H1 (cell line): ENCODE measurements around the gene ENKUR. TPM values are rescaled to one million over a fixed set of nuclear protein-coding genes. Genes with fewer than 3 reads are reported as not detected.
A peak's percentile ranks its signal among the peaks of the same experiment; 100 is the strongest.

Experiments used
- CTCF ChIA-PET: fragments of 300-600 bp; sonication (Branson Sonifier 250); formaldehyde crosslinking; loops from one replicate; lab custom pipeline; 2021; ENCODE audit not compliant: partially characterized antibody; lab: Charles Lee
- POLR2A ChIA-PET: fragments of 300-600 bp; sonication (Branson Sonifier 250); formaldehyde crosslinking; loops from one replicate; lab custom pipeline; 2021; ENCODE audit warnings: inconsistent platforms; ENCODE audit not compliant: partially characterized antibody; lab: Charles Lee
- DNase-seq, 2 experiments: peaks; one replicate each; pipeline versions ENCODE4 v3.0.0 to v3.0.0-alpha.2; 2010 to 2022; ENCODE audit warnings: low spot score in 2 of 2, low read depth in 1 of 2, mixed read lengths in 1 of 2
- FAIRE-seq: peaks from 2 replicates; lab custom pipeline; 2011; peaks lifted over from hg19 to GRCh38; lab: Jason Lieb, UNC
- H2AFZ ChIP-seq: 2 replicates; pipeline ENCODE4 v1.8.1; 2012; ENCODE audit warnings: low read length, inconsistent platforms
- H2AK5ac ChIP-seq: 2 replicates; pipeline ENCODE4 v1.6.1; 2013; ENCODE audit warnings: low read depth, low read length
- H2BK120ac ChIP-seq: replicated peaks from 2 replicates; pipeline ENCODE3; 2013; ENCODE audit warnings: low read depth, low read length, inconsistent platforms
- H2BK12ac ChIP-seq: 2 replicates; pipeline ENCODE4 v1.6.1; 2013; ENCODE audit warnings: low read depth, low read length
- H2BK15ac ChIP-seq: 2 replicates; pipeline ENCODE4 v1.6.1; 2013; ENCODE audit warnings: low read length
- H2BK20ac ChIP-seq: 2 replicates; pipeline ENCODE4 v1.6.1; 2013; ENCODE audit warnings: low read length
- H2BK5ac ChIP-seq: 2 replicates; pipeline ENCODE4 v1.6.1; 2013; ENCODE audit warnings: low read depth, low read length
- H3K14ac ChIP-seq: 2 replicates; pipeline ENCODE4 v1.6.1; 2013; ENCODE audit warnings: inconsistent platforms; ENCODE audit not compliant: insufficient read length
- H3K18ac ChIP-seq: 2 replicates; pipeline ENCODE4 v1.6.1; 2013; ENCODE audit warnings: low read length; ENCODE audit errors: extremely low read depth
- H3K23ac ChIP-seq: 2 replicates; pipeline ENCODE4 v1.6.1; 2013; ENCODE audit warnings: inconsistent platforms; ENCODE audit not compliant: insufficient read length
- H3K23me2 ChIP-seq: 2 replicates; pipeline ENCODE4 v1.6.1; 2013; ENCODE audit warnings: low read depth, low read length
- H3K27ac ChIP-seq: 2 replicates; pipeline ENCODE4 v1.6.1; 2011; ENCODE audit warnings: low read depth, low read length, inconsistent platforms
- H3K27me3 ChIP-seq, 4 experiments: replicated peaks in 1 of 4; 1 replicate in 1 of 4; 2 replicates in 3 of 4; pipeline versions ENCODE4 v1.6.1 to v1.8.1; 2011 to 2013; ENCODE audit warnings: low read length in 3 of 4, mild to moderate bottlenecking in 3 of 4, inconsistent platforms in 2 of 4, mixed read lengths in 2 of 4, moderate library complexity in 1 of 4; ENCODE audit not compliant: control insufficient read depth in 3 of 4, insufficient read depth in 3 of 4; ENCODE audit errors: extremely low read depth in 1 of 4
- H3K36me3 ChIP-seq, 4 experiments: 2 replicates each; pipeline versions ENCODE4 v1.6.1 to v1.8.1; 2011 to 2013; ENCODE audit warnings: mild to moderate bottlenecking in 4 of 4, low read length in 3 of 4, moderate library complexity in 2 of 4, control low read depth in 1 of 4, inconsistent platforms in 1 of 4; ENCODE audit not compliant: insufficient read depth in 4 of 4, control insufficient read depth in 2 of 4
- H3K4ac ChIP-seq: replicated peaks from 2 replicates; pipeline ENCODE3; 2013; ENCODE audit warnings: low read length, low read depth, mixed read lengths, inconsistent platforms; ENCODE audit not compliant: insufficient read length
- H3K4me1 ChIP-seq, 4 experiments: replicated peaks in 1 of 4; 1 replicate in 1 of 4; 2 replicates in 3 of 4; pipeline versions ENCODE4 v1.6.1 to v1.8.1; 2011 to 2013; ENCODE audit warnings: low read length in 3 of 4, inconsistent platforms in 2 of 4, mixed read lengths in 1 of 4; ENCODE audit not compliant: insufficient read depth in 4 of 4, control insufficient read depth in 3 of 4
- H3K4me2 ChIP-seq, 2 experiments: 2 replicates each; pipeline versions ENCODE4 v1.6.1 to v1.8.1; 2011 to 2013; ENCODE audit warnings: low read depth in 2 of 2, low read length in 2 of 2, control low read depth in 1 of 2, inconsistent platforms in 1 of 2, mild to moderate bottlenecking in 1 of 2; ENCODE audit not compliant: insufficient read depth in 1 of 2
- H3K4me3 ChIP-seq, 4 experiments: fragments of 200-600, 300-600 bp in 1 of 4; sonication (generic), shearing (Covaris generic), sonication (Bioruptor Twin) in 1 of 4; 2 replicates each; pipeline versions ENCODE4 v1.5.1 to v1.8.1; 2011 to 2016; ENCODE audit warnings: low read length in 4 of 4, low read depth in 3 of 4, control low read depth in 2 of 4, inconsistent platforms in 2 of 4, mild to moderate bottlenecking in 2 of 4, mixed read lengths in 1 of 4, moderate library complexity in 1 of 4; ENCODE audit not compliant: insufficient read depth in 2 of 4; ENCODE audit errors: extremely low read depth in 1 of 4
- H3K56ac ChIP-seq: replicated peaks from 2 replicates; pipeline ENCODE3; 2013; ENCODE audit warnings: low read depth, mild to moderate bottlenecking, mixed read lengths, low read length, inconsistent platforms; ENCODE audit not compliant: insufficient read length
- H3K79me1 ChIP-seq: 2 replicates; pipeline ENCODE4 v1.6.1; 2013; ENCODE audit warnings: low read depth, low read length, control low read depth
- H3K79me2 ChIP-seq, 2 experiments: 2 replicates each; pipeline versions ENCODE4 v1.6.1 to v1.8.1; 2012 to 2013; ENCODE audit warnings: low read length in 2 of 2, mild to moderate bottlenecking in 2 of 2, inconsistent platforms in 1 of 2; ENCODE audit not compliant: insufficient read depth in 2 of 2, control insufficient read depth in 1 of 2
- H3K9ac ChIP-seq, 4 experiments: replicated peaks in 1 of 4; 1 replicate in 1 of 4; 2 replicates in 3 of 4; pipeline versions ENCODE4 v1.6.1 to v1.8.1; 2011 to 2013; ENCODE audit warnings: low read depth in 3 of 4, low read length in 3 of 4, control low read depth in 2 of 4, mild to moderate bottlenecking in 2 of 4, moderate library complexity in 2 of 4, inconsistent platforms in 1 of 4; ENCODE audit errors: extremely low read depth in 1 of 4
- H3K9me3 ChIP-seq, 2 experiments: 2 replicates each; pipeline versions ENCODE4 v1.6.1 to v1.8.1; 2012 to 2013; ENCODE audit warnings: mild to moderate bottlenecking in 2 of 2, moderate library complexity in 2 of 2, control low read depth in 1 of 2, inconsistent platforms in 1 of 2, low read depth in 1 of 2, low read length in 1 of 2, mixed read lengths in 1 of 2; ENCODE audit not compliant: insufficient read depth in 2 of 2
- H4K20me1 ChIP-seq, 2 experiments: replicated peaks in 1 of 2; 2 replicates each; pipeline versions ENCODE3 to v1.8.1; 2011 to 2013; ENCODE audit warnings: inconsistent platforms in 2 of 2, low read length in 2 of 2, mild to moderate bottlenecking in 1 of 2; ENCODE audit not compliant: insufficient read depth in 2 of 2, control insufficient read depth in 1 of 2
- H4K5ac ChIP-seq: 2 replicates; pipeline ENCODE4 v1.6.1; 2013; ENCODE audit warnings: low read length, low read depth, mixed read lengths, inconsistent platforms; ENCODE audit not compliant: insufficient read length
- H4K8ac ChIP-seq: 2 replicates; pipeline ENCODE4 v1.8.0; 2013; ENCODE audit warnings: mild to moderate bottlenecking, moderate library complexity, low read length, inconsistent platforms; ENCODE audit not compliant: insufficient read depth; ENCODE audit errors: extremely low read depth
- H4K91ac ChIP-seq: replicated peaks from 2 replicates; pipeline ENCODE3; 2013; ENCODE audit warnings: low read length, mixed read lengths, inconsistent platforms; ENCODE audit not compliant: insufficient read length
- ASH2L ChIP-seq: fragments of 200-600, 300-600 bp; sonication (generic); IDR thresholded peaks from one replicate; pipeline ENCODE4 v1.7.1; 2017; ENCODE audit warnings: low read length
- E2F6 ChIP-seq: IDR thresholded peaks from 2 replicates; pipeline ENCODE4 v1.6.1; 2012; ENCODE audit warnings: inconsistent platforms
- GTF2F1 ChIP-seq: IDR thresholded peaks from 2 replicates; pipeline ENCODE4 v1.6.1; 2012; ENCODE audit warnings: low read depth, low read length, improper control_type of control experiment, borderline replicate concordance
- KDM4A ChIP-seq: IDR thresholded peaks from one replicate; pipeline ENCODE4 v1.7.1; 2012; ENCODE audit warnings: low read depth, mild to moderate bottlenecking, moderate library complexity, low read length, inconsistent platforms; ENCODE audit not compliant: severe bottlenecking
- MAX ChIP-seq: IDR thresholded peaks from 2 replicates; pipeline ENCODE4 v1.6.1; 2012; ENCODE audit warnings: inconsistent platforms
- PHF8 ChIP-seq: fragments of 200-600 bp; sonication (generic); conservative IDR thresholded peaks from 2 replicates; pipeline ENCODE4 v1.7.1; 2012; ENCODE audit warnings: low read depth, mild to moderate bottlenecking, inconsistent platforms, low read length, moderate library complexity
- POLR2A ChIP-seq, 2 experiments: IDR thresholded peaks; 1 replicate in 1 of 2; 2 replicates in 1 of 2; pipeline ENCODE4 v1.6.1; 2011; ENCODE audit warnings: low read depth in 2 of 2, low read length in 2 of 2, mild to moderate bottlenecking in 2 of 2; ENCODE audit errors: control extremely low read depth in 1 of 2
- POLR2AphosphoS5 ChIP-seq: IDR thresholded peaks from 2 replicates; pipeline ENCODE4 v1.6.1; 2011; ENCODE audit warnings: low read depth, low read length
- TBP ChIP-seq: IDR thresholded peaks from 2 replicates; pipeline ENCODE4 v1.6.1; 2011; ENCODE audit warnings: low read depth, low read length, improper control_type of control experiment
- TCF12 ChIP-seq: IDR thresholded peaks from 2 replicates; pipeline ENCODE4 v1.6.1; 2011; ENCODE audit warnings: low read depth, mild to moderate bottlenecking, low read length
- YY1 ChIP-seq: IDR thresholded peaks from 2 replicates; pipeline ENCODE4 v1.6.1; 2011; ENCODE audit warnings: low read depth, mild to moderate bottlenecking, low read length
- ZNF274 ChIP-seq: IDR thresholded peaks from 2 replicates; pipeline ENCODE4 v1.7.0; 2012; ENCODE audit warnings: low read length, borderline replicate concordance; ENCODE audit errors: extremely low read depth
- WGBS, 2 experiments: shearing (Covaris generic) in 1 of 2; methylation state at CpG; one replicate each; pipeline versions ENCODE4 v1.1.6 to v1.1.7; 2013 to 2015; ENCODE audit warnings: low lambda C conversion rate in 2 of 2, mixed read lengths in 2 of 2, inconsistent platforms in 1 of 2, low coverage in 1 of 2, missing lambda C conversion rate in 1 of 2; ENCODE audit not compliant: insufficient replicate concordance in 2 of 2, insufficient coverage in 1 of 2, insufficient read length in 1 of 2; ENCODE audit errors: extremely low coverage in 1 of 2, missing lambda C conversion rate in 1 of 2; 5-methylcytosine and 5-hydroxymethylcytosine counted together
- polyA plus RNA-seq, 7 experiments: library from polyadenylated mRNA; depleted of rRNA in 3 of 7; stranded (reverse) in 5 of 7; unstranded in 2 of 7; fragments of >200 nt in 5 of 7; fragments of 200-250 nt in 2 of 7; gene quantifications; 1 replicate in 5 of 7; 2 replicates in 1 of 7; 4 replicates in 1 of 7; pipeline versions ENCODE4 v1.2.1 to v1.2.3, GENCODE V29; 2011 to 2013; ENCODE audit warnings: missing spikeins in 2 of 7, mixed read lengths in 2 of 7
- total RNA-seq: library from RNA; stranded (reverse); fragmentation: NEBNext Ultra II Directional; extraction: Animal tissue kit (Norgen Biotek cat#: 25700); gene quantifications from 2 replicates; pipeline ENCODE4 v1.2.1, GENCODE V29; 2021

Gene ENKUR
- total and polyA plus RNA-seq, 2 of the 8 experiments (the other 6 are each of a cell fraction or from before 2014, with no cell fraction given) = not detected

DNA sequence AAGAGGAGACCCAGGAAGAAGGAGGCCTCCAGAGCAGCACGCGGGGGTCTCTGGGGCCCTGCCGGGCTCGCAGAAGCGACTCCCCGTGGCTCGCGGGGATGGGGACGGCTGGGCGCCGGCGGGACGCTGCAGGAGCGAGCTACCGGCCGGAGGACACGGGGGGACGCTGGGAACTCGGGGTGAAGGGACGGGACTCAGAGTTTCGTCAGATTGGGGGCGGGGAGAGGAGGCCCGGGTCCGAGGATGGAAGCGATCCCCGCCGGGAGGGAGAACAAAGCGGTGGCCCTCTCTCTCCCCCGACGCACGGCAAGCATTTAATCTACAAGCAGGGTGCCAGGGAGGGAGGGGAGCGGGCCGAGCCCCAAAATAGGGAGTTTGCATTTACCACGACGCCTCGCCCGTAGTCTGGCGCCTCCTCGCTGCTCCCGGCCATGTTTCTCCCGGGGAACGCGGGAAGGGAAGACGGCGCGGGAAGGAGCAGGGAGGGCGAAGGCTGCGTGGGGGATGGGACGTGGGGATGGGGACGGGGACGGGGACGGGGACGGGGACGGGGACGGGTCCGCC lies 63.7 kb downstream of the ENKUR start, which contains the start of gene PRTFDC1:
Gene PRTFDC1 (minus strand): TSS at position 464 of the 564 bp plus-strand sequence. CDS start 31 bp downstream, at position 433.
- Histone ChIP-seq H3K4me3 (peak within 1 kb of the TSS; percentile 44 to 73 (median 64)), H3K23me2 (peaks cover 4% of the 10 kb centered on the region; the same call in 1 of the 2 replicates), H3K56ac (peak within 1 kb of the TSS; percentile 74), H2BK15ac (no peak within 1 kb of the TSS; the same call in 1 of the 2 replicates), H2BK5ac (peak within 1 kb of the TSS; percentile 95), H2BK20ac (peak within 1 kb of the TSS; percentile 11), H3K18ac (peak within 1 kb of the TSS; percentile 89), H2BK120ac (peak within 1 kb of the TSS; percentile 50), H3K36me3 (no peaks in the 10 kb centered on the region), H2BK12ac (peak within 1 kb of the TSS; percentile 86; the same call in 1 of the 2 replicates), H4K5ac (peak within 1 kb of the TSS; percentile 75), H3K9me3 (no peaks in the 10 kb centered on the region), H2AFZ (peak within 1 kb of the TSS; percentile 94), H3K79me2 (no peaks in the 10 kb centered on the region), H3K4me1 (peaks cover 9 to 24% (median 17%) of the 10 kb centered on the region in 4 experiments; a peak in 6 of 7 replicates), H3K23ac (no peak within 1 kb of the TSS), H3K27ac (peak within 1 kb of the TSS; percentile 95), H4K8ac (peak within 1 kb of the TSS; percentile 98), H3K4ac (peak within 1 kb of the TSS; percentile 70), H4K20me1 (no peaks in the 10 kb centered on the region), H4K91ac (peak within 1 kb of the TSS; percentile 95), H3K27me3 (no peaks in the 10 kb centered on the region), H2AK5ac (peak within 1 kb of the TSS; percentile 58; the same call in 1 of the 2 replicates), H3K4me2 (peak within 1 kb of the TSS; percentile 85 to 98), H3K14ac (peak within 1 kb of the TSS; percentile 46), H3K79me1 (no peaks in the 10 kb centered on the region; the same call in 1 of the 2 replicates), H3K9ac (peak within 1 kb of the TSS; percentile 85 to 94 (median 91))
- POLR2A ChIA-PET = interaction anchor here (0.5 to 3.6 kb wide), 32 partner anchors 10 to 971 kb away, joined by 3 to 21 read pairs (median 4); partner anchors contain the start of genes ARHGAP21, ENKUR and THNSL1
- CTCF ChIA-PET = interaction anchor here (0.6 to 1.7 kb wide), 7 partner anchors 9 to 334 kb away, joined by 3 to 8 read pairs (median 3); no protein-coding TSS in a partner anchor
- WGBS, 2 experiments = 1% methylated on average over 25 of the region's 56 CpGs; no CpG with 5 or more reads in 1 of the 2 experiments
- peak in 1 of 2 experiments; percentile 83 for DNase-seq
- FAIRE-seq = no peak
- TF ChIP-seq ASH2L (peak; percentile 57), KDM4A (peak; percentile 20), POLR2A (IDR thresholded peaks at IDR 0.05; ENCODE audit: control extremely low read depth in 1 of 2, low read depth in 2 of 2, low read length in 2 of 2) (peak in 1 of 2 experiments; percentile 66; a peak in 2 of 3 replicates), YY1 (0 out of 2 replicates have a peak, but pooled peaks have one; percentile 39), TCF12 (no peak), PHF8 (peak; percentile 79), MAX (0 out of 2 replicates have a peak, but pooled peaks have one; percentile 31), GTF2F1 (no peak), ZNF274 (no peak), E2F6 (peak; percentile 82), POLR2AphosphoS5 (peak; percentile 74), TBP (0 out of 2 replicates have a peak, but pooled peaks have one; percentile 14)
